ENCODE results near the gene DNM3. TPM values are rescaled to one million over a fixed set of nuclear protein-coding genes. Genes with fewer than 3 reads are reported as not detected.

DNM3 gene
- total RNA-seq, 1 donor from 2014 or later, result 7.7 TPM

- no peak for DNase-seq (ENCODE audit: low spot score)
- Mint-ChIP-seq H3K36me3 (ENCODE audit: low read depth, unreplicated experiment) (no peaks in the 10 kb centered on the region), H3K9me3 (ENCODE audit: unreplicated experiment) (no peaks in the 10 kb centered on the region), H3K27ac (ENCODE audit: unreplicated experiment) (no peak overlapping the region), H3K4me1 (ENCODE audit: unreplicated experiment) (no peaks in the 10 kb centered on the region), H3K27me3 (ENCODE audit: unreplicated experiment) (no peaks in the 10 kb centered on the region), H3K4me3 (ENCODE audit: unreplicated experiment) (no peak overlapping the region)
- no peak for TF ChIP-seq CTCF (IDR thresholded peaks at IDR 0.05; ENCODE audit: unreplicated experiment)
Measured at GRCh38 chr1:172169836-172170235, 328.5 kb downstream of the DNM3 start.

GRCh38 chr1:172172352-172172831 is 331.1 kb downstream of the DNM3 start:
- no peaks in the 10 kb centered on the region for H3K36me3 Mint-ChIP-seq (ENCODE audit: low read depth, unreplicated experiment)
- no peak for DNase-seq (ENCODE audit: low spot score)
- no peak for TF ChIP-seq CTCF (IDR thresholded peaks at IDR 0.05; ENCODE audit: unreplicated experiment)

GRCh38 chr1:172176206-172176605 is 334.9 kb downstream of the DNM3 start:
- H3K27ac Mint-ChIP-seq (ENCODE audit: unreplicated experiment), result no peak overlapping the region
- H3K36me3 Mint-ChIP-seq (ENCODE audit: low read depth, unreplicated experiment), result no peaks in the 10 kb centered on the region
- no peaks in the 10 kb centered on the region for H3K9me3 Mint-ChIP-seq (ENCODE audit: unreplicated experiment)
- H3K4me3 Mint-ChIP-seq (ENCODE audit: unreplicated experiment), result no peak overlapping the region
- H3K27me3 Mint-ChIP-seq (ENCODE audit: unreplicated experiment), result peaks cover 1% of the 10 kb centered on the region
- no peak for TF ChIP-seq CTCF (IDR thresholded peaks at IDR 0.05; ENCODE audit: unreplicated experiment)
- no peak for DNase-seq (ENCODE audit: low spot score)
- H3K4me1 Mint-ChIP-seq (ENCODE audit: unreplicated experiment), result peaks cover 2% of the 10 kb centered on the region

More at GRCh38 chr1:172172352-172172831, 331.1 kb downstream of the DNM3 start:
- H3K4me1 Mint-ChIP-seq (ENCODE audit: unreplicated experiment), result peaks cover 2% of the 10 kb centered on the region
- H3K27ac Mint-ChIP-seq (ENCODE audit: unreplicated experiment), result no peak overlapping the region
- no peak overlapping the region for H3K4me3 Mint-ChIP-seq (ENCODE audit: unreplicated experiment)
- H3K27me3 Mint-ChIP-seq (ENCODE audit: unreplicated experiment), result no peaks in the 10 kb centered on the region
- no peaks in the 10 kb centered on the region for H3K9me3 Mint-ChIP-seq (ENCODE audit: unreplicated experiment)

GRCh38 chr1:172177849-172178248 is 336.6 kb downstream of the DNM3 start:
- Mint-ChIP-seq H3K27ac (ENCODE audit: unreplicated experiment) (no peak overlapping the region), H3K4me3 (ENCODE audit: unreplicated experiment) (no peak overlapping the region), H3K9me3 (ENCODE audit: unreplicated experiment) (no peaks in the 10 kb centered on the region), H3K4me1 (ENCODE audit: unreplicated experiment) (peaks cover 2% of the 10 kb centered on the region), H3K27me3 (ENCODE audit: unreplicated experiment) (peaks cover 2% of the 10 kb centered on the region), H3K36me3 (ENCODE audit: low read depth, unreplicated experiment) (no peaks in the 10 kb centered on the region)
- no peak for DNase-seq (ENCODE audit: low spot score)
- no peak for TF ChIP-seq CTCF (IDR thresholded peaks at IDR 0.05; ENCODE audit: unreplicated experiment)

- TF ChIP-seq CTCF (IDR thresholded peaks at IDR 0.05; ENCODE audit: unreplicated experiment), result no peak
- H3K27ac Mint-ChIP-seq (ENCODE audit: unreplicated experiment), result no peak overlapping the region
- no peaks in the 10 kb centered on the region for H3K9me3 Mint-ChIP-seq (ENCODE audit: unreplicated experiment)
- H3K36me3 Mint-ChIP-seq (ENCODE audit: low read depth, unreplicated experiment), result no peaks in the 10 kb centered on the region
- peaks cover 2% of the 10 kb centered on the region for H3K4me1 Mint-ChIP-seq (ENCODE audit: unreplicated experiment)
- peaks cover 2% of the 10 kb centered on the region for H3K27me3 Mint-ChIP-seq (ENCODE audit: unreplicated experiment)
- DNase-seq (ENCODE audit: low spot score), result no peak
- H3K4me3 Mint-ChIP-seq (ENCODE audit: unreplicated experiment), result no peak overlapping the region
Measured at GRCh38 chr1:172178886-172179285, 337.6 kb downstream of the DNM3 start.

Data from endothelial cell (in vitro differentiated cells).